T-helper 1 cell treated with Interleukin-12 subunit alpha and Interleukin-12 subunit beta and Interleukin-4 antibody, amounts not matched to agents 30 μg/mL and 1 μg/mL, for 36 hours (primary cell): Measurements from ENCODE around the gene NCAPD2.

Experiments
- H3K27ac Mint-ChIP-seq: one replicate; pipeline ENCODE4 v1.8.0; 2021; ENCODE audit warnings: mild to moderate bottlenecking, mixed read lengths
- H3K27me3 Mint-ChIP-seq: one replicate; pipeline ENCODE4 v1.8.0; 2021; ENCODE audit warnings: low read depth, mixed read lengths
- H3K36me3 Mint-ChIP-seq: one replicate; pipeline ENCODE4 v1.8.0; 2021; ENCODE audit warnings: low read depth, mixed read lengths
- H3K4me1 Mint-ChIP-seq: one replicate; pipeline ENCODE4 v1.8.0; 2021; ENCODE audit warnings: low read depth, mixed read lengths
- H3K4me3 Mint-ChIP-seq: one replicate; pipeline ENCODE4 v1.8.0; 2021; ENCODE audit warnings: mild to moderate bottlenecking, moderate library complexity, mixed read lengths
- H3K9me3 Mint-ChIP-seq: one replicate; pipeline ENCODE4 v1.8.0; 2021; ENCODE audit warnings: mixed read lengths

Gene NCAPD2

DNA sequence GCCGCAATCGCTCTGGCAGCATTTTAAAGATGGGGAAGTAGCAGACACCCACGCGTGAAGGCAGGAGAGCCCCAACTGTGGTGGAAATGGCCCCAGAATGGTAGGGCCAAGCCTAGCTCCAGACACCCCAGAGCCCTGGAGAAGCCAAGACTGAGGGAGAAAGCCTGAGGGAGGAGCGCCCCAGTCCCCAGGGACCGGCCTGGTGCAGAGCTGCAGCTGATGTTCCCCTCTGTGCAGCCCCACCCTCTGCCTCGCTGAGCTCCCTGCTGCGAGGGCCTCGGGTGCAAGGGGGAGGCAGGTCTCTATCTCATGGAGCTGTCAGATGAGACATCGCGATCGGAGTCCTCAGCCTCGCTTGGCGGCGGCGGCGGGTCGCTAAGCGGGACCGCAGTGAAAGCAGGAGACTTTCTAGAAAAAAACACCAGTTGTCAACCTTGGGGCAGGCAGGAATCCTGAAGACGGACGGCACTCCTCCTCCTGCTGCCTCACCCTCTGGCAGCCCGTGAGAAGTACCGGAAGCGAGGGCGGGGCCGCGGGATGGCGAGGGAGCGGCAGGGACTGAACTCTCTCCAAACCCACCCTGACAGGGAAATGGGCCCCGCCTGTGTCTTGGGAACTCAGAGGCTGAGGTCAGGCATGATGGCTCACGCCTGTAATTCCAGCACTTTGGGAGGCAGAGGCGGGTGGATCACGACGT, 46.4 kb downstream of the NCAPD2 start:
- H3K27ac Mint-ChIP-seq = peak overlapping the region; percentile 86
- H3K27me3 Mint-ChIP-seq = no peaks in the 10 kb centered on the region
- peaks cover 34% of the 10 kb centered on the region for H3K36me3 Mint-ChIP-seq
- H3K9me3 Mint-ChIP-seq = no peaks in the 10 kb centered on the region
- H3K4me1 Mint-ChIP-seq = peaks cover 42% of the 10 kb centered on the region
- H3K4me3 Mint-ChIP-seq = peak overlapping the region; percentile 56

DNA sequence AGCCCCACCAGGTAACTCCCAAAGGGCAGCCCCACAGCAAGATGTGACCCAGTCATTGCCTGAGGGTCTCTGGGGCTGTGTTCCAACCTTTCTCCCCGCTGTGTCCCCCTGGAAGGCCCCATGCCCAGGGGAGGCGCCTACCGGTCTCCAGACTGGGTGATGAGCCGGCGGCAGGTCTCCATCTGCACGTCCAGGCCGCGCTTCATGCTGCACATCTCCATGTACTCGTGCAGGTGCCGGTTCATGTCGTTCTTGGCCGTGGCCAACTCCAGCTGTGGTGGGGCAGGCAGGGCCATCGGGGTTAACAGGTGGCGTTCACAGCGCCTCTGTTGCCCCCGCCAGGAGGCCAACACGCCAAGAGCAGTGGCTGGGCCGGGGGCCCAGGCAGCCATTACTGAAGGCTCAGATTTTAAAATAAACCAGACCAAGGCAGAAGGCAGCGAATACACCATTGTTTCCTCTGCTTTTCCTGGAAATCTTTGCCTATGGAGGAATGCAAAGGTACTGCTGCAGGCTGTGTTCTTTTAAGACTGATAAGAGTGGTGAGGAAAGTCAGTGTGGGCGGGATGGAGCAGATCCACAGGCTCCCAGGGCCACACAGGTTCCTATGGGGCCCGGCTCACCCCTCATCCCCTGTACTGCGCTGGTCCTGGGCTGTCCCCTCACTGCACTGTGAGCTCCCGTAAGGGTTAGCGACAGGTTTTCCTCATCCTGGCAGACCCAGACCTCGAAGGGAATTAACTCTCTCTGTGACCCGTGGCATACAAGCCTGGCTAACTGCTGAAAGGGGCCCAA, 47.7 kb downstream of the NCAPD2 start:
- H3K36me3 Mint-ChIP-seq = peaks cover 27% of the 10 kb centered on the region
- H3K4me3 Mint-ChIP-seq = peak overlapping the region; percentile 45
- no peaks in the 10 kb centered on the region for H3K9me3 Mint-ChIP-seq
- H3K27ac Mint-ChIP-seq = peak overlapping the region; percentile 79
- peaks cover 37% of the 10 kb centered on the region for H3K4me1 Mint-ChIP-seq
- H3K27me3 Mint-ChIP-seq = no peaks in the 10 kb centered on the region

GRCh38 chr12:6542209-6543009, 48.5 kb downstream of the NCAPD2 start:
- Mint-ChIP-seq H3K27me3 (no peaks in the 10 kb centered on the region), H3K27ac (peak overlapping the region; percentile 79), H3K4me1 (peaks cover 30% of the 10 kb centered on the region), H3K9me3 (no peaks in the 10 kb centered on the region), H3K36me3 (peaks cover 26% of the 10 kb centered on the region), H3K4me3 (peak overlapping the region; percentile 45)

GRCh38 chr12:6546016-6546415, 52.1 kb downstream of the NCAPD2 start:
- Mint-ChIP-seq H3K27me3 (no peaks in the 10 kb centered on the region), H3K27ac (no peak overlapping the region), H3K9me3 (no peaks in the 10 kb centered on the region), H3K36me3 (peaks cover 18% of the 10 kb centered on the region), H3K4me1 (peaks cover 12% of the 10 kb centered on the region), H3K4me3 (no peak overlapping the region)

DNA sequence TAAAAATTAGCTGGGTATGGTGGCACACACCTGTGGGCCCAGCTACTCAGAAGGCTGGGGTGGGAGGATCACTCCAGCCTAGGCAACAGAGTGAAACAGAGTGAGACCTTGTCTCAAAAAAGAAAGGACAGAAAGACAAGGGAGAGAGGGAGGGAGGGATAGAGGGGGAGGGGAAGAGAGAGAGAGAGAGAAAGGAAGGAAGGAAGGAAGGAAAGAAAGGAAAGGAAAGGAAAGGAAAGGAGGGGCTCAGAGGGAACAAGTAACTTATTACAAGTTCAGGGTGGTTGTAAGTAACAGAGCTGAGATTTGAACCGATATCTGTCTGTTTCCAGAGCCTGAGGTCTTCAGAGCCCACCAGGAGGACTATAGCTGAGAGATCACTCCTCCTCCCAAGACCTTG, 53.7 kb downstream of the NCAPD2 start:
- H3K4me1 Mint-ChIP-seq = peaks cover 12% of the 10 kb centered on the region
- H3K9me3 Mint-ChIP-seq = no peaks in the 10 kb centered on the region
- no peak overlapping the region for H3K4me3 Mint-ChIP-seq
- H3K36me3 Mint-ChIP-seq = peaks cover 23% of the 10 kb centered on the region
- no peak overlapping the region for H3K27ac Mint-ChIP-seq
- H3K27me3 Mint-ChIP-seq = no peaks in the 10 kb centered on the region

- no peak overlapping the region for H3K4me3 Mint-ChIP-seq
- H3K9me3 Mint-ChIP-seq = no peaks in the 10 kb centered on the region
- no peak overlapping the region for H3K27ac Mint-ChIP-seq
- peaks cover 23% of the 10 kb centered on the region for H3K36me3 Mint-ChIP-seq
- no peaks in the 10 kb centered on the region for H3K27me3 Mint-ChIP-seq
- peaks cover 15% of the 10 kb centered on the region for H3K4me1 Mint-ChIP-seq
Measured at GRCh38 chr12:6547987-6548386, 54.1 kb downstream of the NCAPD2 start.

GRCh38 chr12:6548556-6548955, 54.7 kb downstream of the NCAPD2 start:
- peaks cover 17% of the 10 kb centered on the region for H3K4me1 Mint-ChIP-seq
- H3K9me3 Mint-ChIP-seq = no peaks in the 10 kb centered on the region
- no peak overlapping the region for H3K27ac Mint-ChIP-seq
- H3K27me3 Mint-ChIP-seq = no peaks in the 10 kb centered on the region
- no peak overlapping the region for H3K4me3 Mint-ChIP-seq
- H3K36me3 Mint-ChIP-seq = peaks cover 23% of the 10 kb centered on the region

DNA sequence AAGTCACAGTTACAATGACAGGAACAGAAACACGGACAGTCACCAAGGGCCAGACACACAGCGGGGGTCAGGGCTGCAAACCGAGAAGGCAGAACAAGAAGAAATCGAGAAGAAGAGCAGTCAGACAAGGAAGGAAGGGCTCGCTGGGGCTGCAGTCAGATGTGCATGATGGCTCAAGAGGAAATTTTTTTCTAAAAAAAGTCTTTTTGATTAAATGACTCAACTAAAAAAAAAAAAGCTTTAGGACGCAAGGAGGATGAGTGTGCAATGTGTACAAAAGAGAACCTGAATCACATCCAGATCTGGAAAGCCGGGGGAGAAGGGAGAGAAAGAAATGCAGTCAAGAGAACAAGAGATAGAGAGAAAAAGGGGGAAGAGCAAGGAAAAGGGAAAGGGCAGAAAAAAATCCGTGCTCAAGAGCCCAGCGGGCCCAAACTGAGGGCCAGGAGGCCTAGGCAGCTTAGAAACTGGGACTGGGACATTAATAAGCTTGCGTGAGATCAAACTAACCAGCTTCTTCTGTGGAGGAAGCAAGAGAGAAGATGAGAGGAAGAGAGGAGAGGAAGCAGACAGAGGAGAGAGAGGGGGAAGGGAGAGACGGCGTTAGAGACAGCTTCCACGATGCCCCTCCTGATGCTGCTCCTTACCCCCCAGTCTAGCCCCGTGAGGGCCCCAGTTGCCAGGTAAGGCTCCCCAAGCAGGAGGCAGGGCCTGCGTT, 55.2 kb downstream of the NCAPD2 start:
- Mint-ChIP-seq H3K27ac (peak overlapping the region; percentile 49), H3K4me1 (peaks cover 21% of the 10 kb centered on the region), H3K4me3 (no peak overlapping the region), H3K27me3 (no peaks in the 10 kb centered on the region), H3K9me3 (no peaks in the 10 kb centered on the region), H3K36me3 (peaks cover 25% of the 10 kb centered on the region)

GRCh38 chr12:6549684-6550151, 55.8 kb downstream of the NCAPD2 start:
- Mint-ChIP-seq H3K27ac (no peak overlapping the region), H3K4me3 (no peak overlapping the region), H3K9me3 (no peaks in the 10 kb centered on the region), H3K36me3 (peaks cover 24% of the 10 kb centered on the region), H3K4me1 (peaks cover 27% of the 10 kb centered on the region), H3K27me3 (no peaks in the 10 kb centered on the region)

GRCh38 chr12:6550294-6551062, 56.6 kb downstream of the NCAPD2 start:
- H3K27ac Mint-ChIP-seq = no peak overlapping the region
- peaks cover 30% of the 10 kb centered on the region for H3K36me3 Mint-ChIP-seq
- no peaks in the 10 kb centered on the region for H3K9me3 Mint-ChIP-seq
- H3K4me1 Mint-ChIP-seq = peaks cover 32% of the 10 kb centered on the region
- H3K27me3 Mint-ChIP-seq = no peaks in the 10 kb centered on the region
- no peak overlapping the region for H3K4me3 Mint-ChIP-seq

- Mint-ChIP-seq H3K9me3 (no peaks in the 10 kb centered on the region), H3K27me3 (no peaks in the 10 kb centered on the region), H3K27ac (no peak overlapping the region), H3K36me3 (peaks cover 26% of the 10 kb centered on the region), H3K4me3 (no peak overlapping the region), H3K4me1 (peaks cover 32% of the 10 kb centered on the region)
Measured at GRCh38 chr12:6551063-6551461, 57.2 kb downstream of the NCAPD2 start.

- no peak overlapping the region for H3K27ac Mint-ChIP-seq
- H3K36me3 Mint-ChIP-seq = peaks cover 25% of the 10 kb centered on the region
- H3K4me1 Mint-ChIP-seq = peaks cover 35% of the 10 kb centered on the region
- H3K27me3 Mint-ChIP-seq = no peaks in the 10 kb centered on the region
- H3K9me3 Mint-ChIP-seq = no peaks in the 10 kb centered on the region
- no peak overlapping the region for H3K4me3 Mint-ChIP-seq
Measured at GRCh38 chr12:6551496-6552139, 57.7 kb downstream of the NCAPD2 start.

DNA sequence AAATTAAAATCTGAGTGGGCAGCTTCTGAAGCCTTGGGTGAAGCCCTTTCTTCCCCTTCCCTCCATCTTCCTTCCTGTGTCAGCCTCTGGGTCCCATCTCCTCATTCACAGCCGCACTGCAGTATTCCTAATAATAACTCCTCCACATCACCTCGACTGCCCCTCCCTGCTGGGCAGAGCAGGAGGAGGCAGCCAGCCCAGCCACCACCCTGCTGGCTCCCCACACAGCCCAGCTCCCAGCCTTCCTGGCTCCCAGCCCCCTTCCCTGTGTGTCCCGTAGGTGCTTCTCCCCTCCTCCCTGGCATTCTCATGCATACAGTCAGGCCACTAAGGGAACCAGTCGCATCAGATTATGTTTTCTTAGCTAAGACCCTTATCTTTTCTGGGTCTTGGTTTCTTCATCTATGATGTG, 58.2 kb downstream of the NCAPD2 start:
- Mint-ChIP-seq H3K9me3 (no peaks in the 10 kb centered on the region), H3K4me3 (peak overlapping the region; percentile 15), H3K27me3 (no peaks in the 10 kb centered on the region), H3K36me3 (peaks cover 23% of the 10 kb centered on the region), H3K27ac (no peak overlapping the region), H3K4me1 (peaks cover 36% of the 10 kb centered on the region)
